Endothelial cell of umbilical vein (primary cell): ENCODE measurements around the gene TSNAX.

Experiments
- MYC ChIP-seq: IDR thresholded peaks from one replicate; pipeline ENCODE4 v1.6.1; 2011; ENCODE audit warnings: mild to moderate bottlenecking, low read depth, low read length
- POLR2A ChIP-seq: IDR thresholded peaks from 2 replicates; pipeline ENCODE4 v1.6.1; 2012; ENCODE audit warnings: low read depth, mild to moderate bottlenecking, control low read depth, low read length
- POLR2AphosphoS5 ChIP-seq: IDR thresholded peaks from 2 replicates; pipeline ENCODE4 v1.6.1; 2012; ENCODE audit warnings: low read depth, mild to moderate bottlenecking, control low read depth, low read length, moderate library complexity; ENCODE audit not compliant: insufficient read depth

GRCh38 chr1:231487910-231488309 is 40.6 kb upstream of the TSNAX start:
- no peak for TF ChIP-seq POLR2AphosphoS5
- TF ChIP-seq POLR2A = no peak
- no peak for TF ChIP-seq MYC
